HUDEP-2 (cell line): Measurements from ENCODE around the gene PRKAR2A.

ENCODE experiments used
- DNase-seq, 76 experiments: peaks; one replicate each; lab custom pipeline; 2025; ENCODE audit not compliant: unreplicated experiment in 76 of 76; lab: John Stamatoyannopoulos, UW

PRKAR2A gene

GRCh38 chr3:48847504-48848423, at the start of gene PRKAR2A:
TSS of gene PRKAR2A (minus strand) at chr3:48847874. CDS start at chr3:48847596, 278 bp downstream.
- DNase-seq, result peak in 73 of 76 experiments; percentile 12 to 83 (median 67)

- DNase-seq, result no peak
Measured at GRCh38 chr3:48896936-48897335, 49.3 kb upstream of the PRKAR2A start.

- no peak for DNase-seq
Measured at GRCh38 chr3:48894516-48894915, 46.8 kb upstream of the PRKAR2A start.

- no peak for DNase-seq
Measured at GRCh38 chr3:48891606-48892005, 43.9 kb upstream of the PRKAR2A start.

GRCh38 chr3:48885753-48886152, 38.1 kb upstream of the PRKAR2A start:
- no peak for DNase-seq

GRCh38 chr3:48881652-48882114, 34.0 kb upstream of the PRKAR2A start:
- no peak for DNase-seq

GRCh38 chr3:48881006-48881405, 33.3 kb upstream of the PRKAR2A start:
- DNase-seq, result no peak

- no peak for DNase-seq
Measured at GRCh38 chr3:48879994-48880377, 32.3 kb upstream of the PRKAR2A start.

GRCh38 chr3:48879307-48879993, 31.8 kb upstream of the PRKAR2A start:
- no peak for DNase-seq

- no peak for DNase-seq
Measured at GRCh38 chr3:48877671-48878070, 30.0 kb upstream of the PRKAR2A start.

GRCh38 chr3:48863122-48863521, 15.4 kb upstream of the PRKAR2A start:
- no peak for DNase-seq

- no peak for DNase-seq
Measured at GRCh38 chr3:48859206-48859605, 11.5 kb upstream of the PRKAR2A start.

GRCh38 chr3:48858709-48859108, 11.0 kb upstream of the PRKAR2A start:
- DNase-seq, result no peak

- no peak for DNase-seq
Measured at GRCh38 chr3:48857641-48858040, 10.0 kb upstream of the PRKAR2A start.

- DNase-seq, result no peak
Measured at GRCh38 chr3:48856469-48856868, 8.8 kb upstream of the PRKAR2A start.

- peak in 1 of 76 experiments; percentile 2 for DNase-seq
Measured at GRCh38 chr3:48855681-48856447, 8.2 kb upstream of the PRKAR2A start.

GRCh38 chr3:48852151-48852550, 4.5 kb upstream of the PRKAR2A start:
- no peak for DNase-seq

- DNase-seq, result no peak
Measured at GRCh38 chr3:48851407-48851806, 3.7 kb upstream of the PRKAR2A start.

GRCh38 chr3:48848816-48849515, 1.3 kb upstream of the PRKAR2A start:
- DNase-seq, result peak in 12 of 76 experiments; percentile 1 to 30 (median 8)

- peak in 73 of 76 experiments; percentile 5 to 79 (median 54) for DNase-seq
Measured at GRCh38 chr3:48847053-48847503, 596 bp downstream of the PRKAR2A start.
